ENCODE measurements around the gene RBM38. TPM values are rescaled to one million over a fixed set of nuclear protein-coding genes. Genes with fewer than 3 reads are reported as not detected.

The RBM38 gene
- total and polyA plus RNA-seq, 5 donors = 82.6 to 182 (median 95.7) TPM

- intact Hi-C loops (cut with DNase I) = no loop called here
- WGBS = 3% methylated on average over 89 of the region's 98 CpGs
- peak overlapping the region; percentile 95 for H3K4me3 ChIP-seq (ENCODE audit: low read length)
- ATAC-seq (no peak), DNase-seq (peak in 2 of 3 donors; percentile 73 to 76)
- peak overlapping the region; percentile 89 for H3K27ac ChIP-seq (ENCODE audit: low read length)
- no peaks in the 10 kb centered on the region for H3K9me3 ChIP-seq (ENCODE audit: control insufficient read depth, low read length)
- H3K27me3 ChIP-seq (ENCODE audit: control insufficient read depth, insufficient read depth) = no peaks in the 10 kb centered on the region
- H3K4me1 ChIP-seq (ENCODE audit: control insufficient read depth, insufficient read depth, low read length) = peaks cover 9% of the 10 kb centered on the region
Observed at GRCh38 chr20:57391439-57392301, 474 bp downstream of the RBM38 start.

GRCh38 chr20:57392512-57393271 is 1.5 kb downstream of the RBM38 start:
- Histone ChIP-seq H3K27ac (ENCODE audit: low read length) (peak overlapping the region; percentile 89), H3K4me3 (ENCODE audit: low read length) (peak overlapping the region; percentile 95), H3K27me3 (ENCODE audit: control insufficient read depth, insufficient read depth) (no peaks in the 10 kb centered on the region), H3K4me1 (ENCODE audit: control insufficient read depth, insufficient read depth, low read length) (peaks cover 9% of the 10 kb centered on the region), H3K9me3 (ENCODE audit: control insufficient read depth, low read length) (no peaks in the 10 kb centered on the region)
- peak; percentile 10 to 24 for ATAC-seq
- DNase-seq = peak; percentile 59 to 85 (median 84)
- WGBS = 38% methylated on average over 33 of the region's 33 CpGs
- intact Hi-C loops (cut with DNase I) = no loop called here

DNA sequence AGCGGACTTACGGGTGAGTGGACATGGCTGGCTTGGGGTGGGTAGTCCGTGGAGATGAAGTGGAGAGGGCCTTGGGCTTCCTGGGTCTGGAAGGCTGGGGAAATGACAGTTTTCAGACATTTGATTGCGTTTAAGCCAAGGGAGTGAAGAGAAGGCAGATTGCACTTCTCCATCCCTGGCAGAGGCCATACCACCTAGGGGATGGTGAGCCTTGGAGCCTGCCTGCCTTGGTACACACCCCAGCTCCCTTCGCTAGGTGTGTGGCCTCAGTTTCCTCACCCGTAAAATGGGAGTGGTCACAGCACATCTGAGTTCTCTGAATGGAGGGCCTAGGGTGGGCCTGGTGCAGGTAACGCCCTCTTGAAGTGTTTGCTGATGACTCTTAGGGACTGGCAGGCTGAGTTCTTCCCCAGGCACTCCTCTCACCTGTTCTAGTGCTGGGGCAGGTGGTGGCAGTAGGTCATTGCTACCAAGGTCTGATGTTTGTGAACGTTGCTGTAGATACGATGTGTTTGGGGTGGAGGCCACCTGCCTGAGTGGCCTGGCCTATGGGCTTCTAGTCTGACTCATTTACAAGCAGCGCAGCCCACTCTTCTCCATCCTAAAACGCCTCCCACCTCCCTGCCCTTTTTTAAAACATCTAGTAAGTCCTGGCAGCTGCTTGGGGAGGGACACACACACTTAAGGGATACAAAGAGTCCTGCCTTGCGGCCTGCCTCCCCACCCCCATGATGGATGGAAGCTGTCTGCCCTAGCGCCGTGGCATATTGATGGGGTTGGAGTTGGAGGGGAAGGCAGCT is 2.3 kb downstream of the RBM38 start:
- Histone ChIP-seq H3K27ac (ENCODE audit: low read length) (peak overlapping the region; percentile 85), H3K4me3 (ENCODE audit: low read length) (peak overlapping the region; percentile 95), H3K9me3 (ENCODE audit: control insufficient read depth, low read length) (no peaks in the 10 kb centered on the region), H3K27me3 (ENCODE audit: control insufficient read depth, insufficient read depth) (no peaks in the 10 kb centered on the region), H3K4me1 (ENCODE audit: control insufficient read depth, insufficient read depth, low read length) (peaks cover 11% of the 10 kb centered on the region)
- DNase-seq (peak in 2 of 3 donors; percentile 42 to 43), ATAC-seq (no peak)
- WGBS = 72% methylated on average over 14 of the region's 14 CpGs
- intact Hi-C loops (cut with DNase I) = no loop called here

DNA sequence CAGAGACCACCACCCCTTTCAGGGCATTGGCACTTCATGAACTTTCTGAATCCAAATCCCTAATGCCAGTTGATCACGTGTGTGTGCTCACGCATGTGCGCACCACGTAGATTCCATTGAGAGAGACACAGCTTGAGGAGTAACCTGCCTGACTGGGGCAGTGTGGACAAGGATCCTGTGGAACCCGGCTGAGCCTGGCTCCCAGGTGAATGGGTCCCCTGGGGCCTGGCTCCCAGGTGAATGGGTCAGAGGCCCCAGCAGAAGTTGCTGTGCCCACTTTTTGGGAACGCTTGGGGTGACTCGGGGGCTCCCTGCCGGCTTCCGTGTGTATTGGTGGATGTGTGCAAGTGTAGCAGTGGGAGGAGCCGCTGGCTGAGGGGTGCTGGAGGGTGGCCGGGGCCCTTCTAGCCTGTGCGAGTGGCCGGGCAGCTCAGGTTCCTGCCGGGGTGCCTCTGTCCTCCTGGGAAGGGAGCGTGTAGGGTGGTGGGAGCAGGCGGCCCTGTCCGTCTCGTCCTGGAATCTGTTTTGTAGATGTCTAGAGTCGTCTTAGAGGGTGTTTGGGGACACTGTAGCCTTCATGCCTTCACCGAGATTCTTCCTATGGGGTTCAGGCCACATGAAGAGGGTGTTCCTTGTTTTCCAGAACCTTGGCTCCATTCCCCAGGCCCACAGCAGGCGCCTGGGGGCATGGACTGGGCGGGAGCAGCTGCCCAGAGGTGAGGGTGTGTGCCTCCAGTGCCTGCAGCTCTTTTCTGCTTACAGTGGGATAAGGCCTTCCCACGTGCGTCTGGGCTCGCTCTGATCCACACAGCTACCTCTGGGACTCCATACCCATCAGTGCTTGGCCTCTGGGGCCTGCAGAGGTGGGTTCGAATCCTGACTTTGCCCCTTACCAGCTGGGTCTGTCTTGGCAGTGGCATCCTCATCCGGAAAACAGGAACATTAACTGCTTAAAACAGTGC is 3.2 kb downstream of the RBM38 start:
- DNase-seq (peak in 2 of 3 donors; percentile 54 to 64), ATAC-seq (no peak)
- Histone ChIP-seq H3K4me1 (ENCODE audit: control insufficient read depth, insufficient read depth, low read length) (peaks cover 17% of the 10 kb centered on the region), H3K27me3 (ENCODE audit: control insufficient read depth, insufficient read depth) (no peaks in the 10 kb centered on the region), H3K4me3 (ENCODE audit: low read length) (peak overlapping the region; percentile 7), H3K27ac (ENCODE audit: low read length) (peak overlapping the region; percentile 85), H3K9me3 (ENCODE audit: control insufficient read depth, low read length) (no peaks in the 10 kb centered on the region)
- intact Hi-C loops (cut with DNase I) = no loop called here
- WGBS = 63% methylated on average over 27 of the region's 27 CpGs

DNA sequence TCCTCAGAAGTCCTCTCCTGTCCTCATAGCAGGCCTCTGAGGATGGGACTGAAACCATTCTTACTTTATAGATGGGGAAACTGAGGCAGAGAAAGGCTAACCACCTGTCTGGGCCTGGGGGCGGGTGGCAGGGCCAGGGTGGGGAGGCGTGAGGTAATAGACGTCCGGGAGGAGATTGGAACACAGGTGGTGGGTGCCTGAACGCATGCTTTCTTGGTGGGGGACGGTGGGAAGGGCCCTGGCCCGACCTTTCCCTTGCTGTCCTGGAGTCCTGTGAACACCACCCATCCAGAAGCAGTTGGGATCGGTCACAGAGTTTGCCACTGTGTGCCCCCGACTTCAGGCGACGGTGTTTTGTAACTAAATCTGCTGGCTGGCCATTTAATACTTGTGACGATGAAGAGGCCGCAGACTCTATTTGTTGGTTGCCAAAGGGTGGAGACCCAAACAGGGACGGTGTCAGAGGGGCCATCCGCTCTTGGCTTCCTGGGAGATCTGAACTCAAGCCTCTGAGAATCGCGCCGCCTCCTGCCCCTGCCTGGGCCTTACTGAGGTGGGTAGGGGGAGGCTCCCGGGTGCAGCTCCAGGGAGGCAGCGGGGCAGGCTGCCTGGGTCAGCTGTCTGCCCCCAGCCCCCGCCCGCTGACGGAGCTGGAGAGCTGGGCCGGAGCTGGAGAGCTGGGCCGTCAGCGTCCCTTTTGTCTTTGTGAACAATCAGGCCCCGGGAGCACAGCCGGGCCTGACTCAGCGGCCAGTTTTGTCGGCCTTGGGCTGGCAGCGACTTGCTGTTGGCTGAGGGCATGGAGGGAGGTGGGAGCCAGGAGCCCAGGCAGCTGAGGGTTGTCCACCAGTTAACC is 4.1 kb downstream of the RBM38 start:
- peaks cover 16% of the 10 kb centered on the region for H3K4me1 ChIP-seq (ENCODE audit: control insufficient read depth, insufficient read depth, low read length)
- no peak overlapping the region for H3K4me3 ChIP-seq (ENCODE audit: low read length)
- peak; percentile 65 to 69 for ATAC-seq

GRCh38 chr20:57396212-57396983 is 5.2 kb downstream of the RBM38 start:
- intact Hi-C loops (cut with DNase I) = loop anchor here in 1 of 4 donors (2.0 kb wide), 1 partner anchor 44 kb away; no protein-coding TSS in a partner anchor
- H3K27me3 ChIP-seq (ENCODE audit: control insufficient read depth, insufficient read depth) = no peaks in the 10 kb centered on the region
- ATAC-seq = no peak
- WGBS = 71% methylated on average over 16 of the region's 16 CpGs
- peak overlapping the region; percentile 85 for H3K27ac ChIP-seq (ENCODE audit: low read length)
- H3K9me3 ChIP-seq (ENCODE audit: control insufficient read depth, low read length) = no peaks in the 10 kb centered on the region
- peak in 2 of 3 donors; percentile 66 to 67 for DNase-seq
- peaks cover 16% of the 10 kb centered on the region for H3K4me1 ChIP-seq (ENCODE audit: control insufficient read depth, insufficient read depth, low read length)
- no peak overlapping the region for H3K4me3 ChIP-seq (ENCODE audit: low read length)

More for the DNA sequence above, 4.1 kb downstream of the RBM38 start:
- Histone ChIP-seq H3K27ac (ENCODE audit: low read length) (peak overlapping the region; percentile 85), H3K27me3 (ENCODE audit: control insufficient read depth, insufficient read depth) (no peaks in the 10 kb centered on the region), H3K9me3 (ENCODE audit: control insufficient read depth, low read length) (no peaks in the 10 kb centered on the region)
- intact Hi-C loops (cut with DNase I) = no loop called here
- WGBS = 31% methylated on average over 31 of the region's 31 CpGs
- peak; percentile 86 to 94 (median 94) for DNase-seq

GRCh38 chr20:57396984-57397692 is 5.9 kb downstream of the RBM38 start:
- no peaks in the 10 kb centered on the region for H3K27me3 ChIP-seq (ENCODE audit: control insufficient read depth, insufficient read depth)
- ATAC-seq = no peak
- intact Hi-C loops (cut with DNase I) = loop anchor here in 1 of 4 donors (2.0 kb wide), 1 partner anchor 44 kb away; no protein-coding TSS in a partner anchor
- H3K4me1 ChIP-seq (ENCODE audit: control insufficient read depth, insufficient read depth, low read length) = peaks cover 16% of the 10 kb centered on the region
- WGBS = 71% methylated on average over 16 of the region's 16 CpGs
- H3K27ac ChIP-seq (ENCODE audit: low read length) = peak overlapping the region; percentile 85
- no peak overlapping the region for H3K4me3 ChIP-seq (ENCODE audit: low read length)
- no peaks in the 10 kb centered on the region for H3K9me3 ChIP-seq (ENCODE audit: control insufficient read depth, low read length)
- peak in 2 of 3 donors; percentile 32 to 36 for DNase-seq

DNA sequence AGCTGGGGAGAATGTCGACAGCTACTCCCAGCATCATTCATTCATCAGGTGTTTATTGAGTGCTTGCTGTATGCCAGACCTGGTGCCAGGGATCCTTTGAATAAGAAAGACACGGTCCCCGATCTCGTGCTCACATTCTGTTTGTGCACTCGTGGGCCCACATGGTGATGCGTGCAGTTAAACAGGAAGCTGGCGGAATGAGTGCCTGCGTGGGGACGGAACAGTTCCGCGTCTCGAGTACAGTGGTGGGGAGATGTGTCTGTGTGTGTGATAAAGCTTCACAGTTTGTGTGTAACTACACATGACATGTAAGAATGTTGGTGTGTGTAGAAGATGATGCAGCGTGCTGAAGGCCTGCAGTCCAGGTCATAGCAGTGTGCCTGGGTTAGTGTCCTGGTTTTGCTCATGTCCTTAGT is 6.5 kb downstream of the RBM38 start:
- intact Hi-C loops (cut with DNase I) = loop anchor here in 1 of 4 donors (2.0 kb wide), 1 partner anchor 43 kb away; no protein-coding TSS in a partner anchor
- Histone ChIP-seq H3K27ac (ENCODE audit: low read length) (peak overlapping the region; percentile 71), H3K9me3 (ENCODE audit: control insufficient read depth, low read length) (no peaks in the 10 kb centered on the region), H3K4me1 (ENCODE audit: control insufficient read depth, insufficient read depth, low read length) (peaks cover 16% of the 10 kb centered on the region), H3K4me3 (ENCODE audit: low read length) (no peak overlapping the region), H3K27me3 (ENCODE audit: control insufficient read depth, insufficient read depth) (no peaks in the 10 kb centered on the region)
- WGBS = 48% methylated on average over 13 of the region's 13 CpGs
- ATAC-seq (no peak), DNase-seq (peak in 2 of 3 donors; percentile 54 to 55)

Measured in right cardiac atrium (tissue), 5 donors.